ENCODE data around the gene NCOA5. TPM values are rescaled to one million over a fixed set of nuclear protein-coding genes. Genes with fewer than 3 reads are reported as not detected.

The NCOA5 gene
- total and polyA plus RNA-seq, 7 experiments from 2014 or later, result 15.7 to 47.6 (median 39.4) TPM

DNA sequence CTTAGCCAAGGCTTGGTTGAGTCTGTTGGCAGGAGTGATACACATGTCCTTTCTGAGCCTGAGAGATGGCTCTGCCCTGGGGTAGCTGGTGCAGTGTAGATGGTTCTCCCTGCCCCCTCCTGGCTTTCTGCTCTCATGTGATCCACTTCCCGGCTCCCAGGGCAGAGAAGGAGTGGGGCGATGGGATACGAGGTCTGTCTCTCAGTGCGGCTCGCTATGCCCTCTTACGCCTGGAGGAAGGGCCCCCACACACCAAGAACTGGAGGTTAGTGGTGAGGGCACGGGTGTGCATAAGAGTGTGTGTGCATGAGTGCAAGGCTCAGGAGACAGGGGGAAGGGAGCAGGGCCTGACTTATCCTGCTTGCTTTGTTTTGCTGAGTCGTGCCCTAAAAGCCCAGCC lies 41.9 kb downstream of the NCOA5 start:
- intact Hi-C loops (cut with micrococcal nuclease), result no loop called here
- ATAC-seq, result no peak

GRCh38 chr20:46046588-46047310 lies 43.0 kb downstream of the NCOA5 start:
- CTCF ChIA-PET, result no interaction called here
- peaks cover 7 to 54% (median 43%) of the 10 kb centered on the region in 5 donors for H3K27me3 Mint-ChIP-seq
- no peaks in the 10 kb centered on the region for H3K4me1 ChIP-seq (ENCODE audit: control insufficient read depth in 2 of 2, insufficient read depth in 2 of 2, low read length in 2 of 2)

More for the DNA sequence above, 41.9 kb downstream of the NCOA5 start:
- Histone ChIP-seq H3K27ac (ENCODE audit: low read depth, low read length) (no peak overlapping the region), H3K4me1 (ENCODE audit: control insufficient read depth in 2 of 2, insufficient read depth in 2 of 2, low read length in 2 of 2) (no peaks in the 10 kb centered on the region), H3K9me3 (ENCODE audit: control insufficient read depth in 2 of 3, low read length in 3 of 3) (no peaks in the 10 kb centered on the region), H3K36me3 (ENCODE audit: control insufficient read depth in 2 of 3, insufficient read depth in 3 of 3, low read length in 3 of 3) (no peaks in the 10 kb centered on the region), H3K27me3 (ENCODE audit: control insufficient read depth in 2 of 2, insufficient read depth in 2 of 2, low read length in 2 of 2) (no peaks in the 10 kb centered on the region), H3K4me3 (ENCODE audit: low read length) (no peak overlapping the region)
- H3K4me3 Mint-ChIP-seq, result no peak overlapping the region
- CTCF ChIA-PET, result no interaction called here
- DNase-seq, result no peak
- H3K27me3 Mint-ChIP-seq, result peaks cover 7 to 43% (median 32%) of the 10 kb centered on the region in 5 donors
- H3K9me3 Mint-ChIP-seq, result peaks cover 0 to 2% (median 0%) of the 10 kb centered on the region in 11 donors
- POLR2A ChIA-PET, result no interaction called here
- H3K4me1 Mint-ChIP-seq, result no peaks in the 10 kb centered on the region
- H3K27ac Mint-ChIP-seq, result no peak overlapping the region
- peaks cover 0 to 4% (median 0%) of the 10 kb centered on the region in 5 donors for H3K36me3 Mint-ChIP-seq

DNA sequence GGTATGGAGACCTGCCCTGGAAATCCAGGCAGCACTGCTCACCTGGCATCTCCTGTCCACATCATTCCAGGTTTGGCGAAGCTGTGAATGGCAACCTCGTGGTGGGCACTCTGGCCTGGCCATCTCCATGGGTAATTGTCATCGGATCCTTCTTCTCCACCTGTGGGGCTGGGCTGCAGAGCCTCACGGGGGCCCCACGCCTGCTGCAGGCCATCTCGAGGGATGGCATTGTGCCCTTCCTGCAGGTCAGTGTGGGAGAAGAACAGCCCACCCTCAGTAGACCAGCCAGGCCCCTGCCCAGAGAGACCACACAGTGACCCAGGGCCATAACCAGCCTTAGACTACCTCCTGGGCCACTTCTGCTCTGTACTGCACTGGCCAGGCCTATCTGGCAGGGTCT lies 44.9 kb downstream of the NCOA5 start:
- ChIA-PET POLR2A (no interaction called here), CTCF (interaction anchor here (0.7 kb wide), 1 partner anchor 44 kb away, joined by 3 read pairs; no protein-coding TSS in a partner anchor)
- peaks cover 0 to 7% (median 2%) of the 10 kb centered on the region in 11 donors for H3K9me3 Mint-ChIP-seq
- H3K4me3 ChIP-seq (ENCODE audit: low read length), result no peak overlapping the region
- H3K4me1 ChIP-seq (ENCODE audit: control insufficient read depth in 2 of 2, insufficient read depth in 2 of 2, low read length in 2 of 2), result no peaks in the 10 kb centered on the region
- no peaks in the 10 kb centered on the region for H3K36me3 ChIP-seq (ENCODE audit: control insufficient read depth in 2 of 3, insufficient read depth in 3 of 3, low read length in 3 of 3)
- no peaks in the 10 kb centered on the region for H3K9me3 ChIP-seq (ENCODE audit: control insufficient read depth in 2 of 3, low read length in 3 of 3)
- H3K4me3 Mint-ChIP-seq, result no peak overlapping the region
- H3K27ac Mint-ChIP-seq, result no peak overlapping the region
- intact Hi-C loops (cut with micrococcal nuclease), result no loop called here
- no peaks in the 10 kb centered on the region for H3K4me1 Mint-ChIP-seq
- no peak overlapping the region for H3K27ac ChIP-seq (ENCODE audit: low read depth, low read length)
- no peak for DNase-seq
- peaks cover 6 to 70% (median 51%) of the 10 kb centered on the region in 5 donors for H3K27me3 Mint-ChIP-seq
- no peaks in the 10 kb centered on the region for H3K27me3 ChIP-seq (ENCODE audit: control insufficient read depth in 2 of 2, insufficient read depth in 2 of 2, low read length in 2 of 2)
- H3K36me3 Mint-ChIP-seq, result peaks cover 0 to 5% (median 0%) of the 10 kb centered on the region in 5 donors
- no peak for ATAC-seq

More at GRCh38 chr20:46046588-46047310, 43.0 kb downstream of the NCOA5 start:
- Histone ChIP-seq H3K9me3 (ENCODE audit: control insufficient read depth in 2 of 3, low read length in 3 of 3) (no peaks in the 10 kb centered on the region), H3K36me3 (ENCODE audit: control insufficient read depth in 2 of 3, insufficient read depth in 3 of 3, low read length in 3 of 3) (no peaks in the 10 kb centered on the region), H3K27me3 (ENCODE audit: control insufficient read depth in 2 of 2, insufficient read depth in 2 of 2, low read length in 2 of 2) (no peaks in the 10 kb centered on the region), H3K4me3 (ENCODE audit: low read length) (no peak overlapping the region), H3K27ac (ENCODE audit: low read depth, low read length) (no peak overlapping the region)
- POLR2A ChIA-PET, result no interaction called here
- intact Hi-C loops (cut with micrococcal nuclease), result no loop called here
- no peak for DNase-seq
- Mint-ChIP-seq H3K36me3 (peaks cover 0 to 4% (median 0%) of the 10 kb centered on the region in 5 donors), H3K27ac (no peak overlapping the region), H3K4me3 (no peak overlapping the region), H3K9me3 (peaks cover 0 to 2% (median 0%) of the 10 kb centered on the region in 11 donors), H3K4me1 (no peaks in the 10 kb centered on the region)
- no peak for ATAC-seq

- Histone ChIP-seq H3K4me3 (ENCODE audit: low read length) (no peak overlapping the region), H3K27ac (ENCODE audit: low read depth, low read length) (no peak overlapping the region), H3K36me3 (ENCODE audit: control insufficient read depth in 2 of 3, insufficient read depth in 3 of 3, low read length in 3 of 3) (no peaks in the 10 kb centered on the region), H3K4me1 (ENCODE audit: control insufficient read depth in 2 of 2, insufficient read depth in 2 of 2, low read length in 2 of 2) (no peaks in the 10 kb centered on the region), H3K27me3 (ENCODE audit: control insufficient read depth in 2 of 2, insufficient read depth in 2 of 2, low read length in 2 of 2) (no peaks in the 10 kb centered on the region), H3K9me3 (ENCODE audit: control insufficient read depth in 2 of 3, low read length in 3 of 3) (no peaks in the 10 kb centered on the region)
- Mint-ChIP-seq H3K4me3 (no peak overlapping the region), H3K27me3 (peaks cover 3 to 65% (median 51%) of the 10 kb centered on the region in 5 donors), H3K36me3 (peaks cover 0 to 5% (median 0%) of the 10 kb centered on the region in 5 donors), H3K27ac (no peak overlapping the region), H3K4me1 (no peaks in the 10 kb centered on the region), H3K9me3 (peaks cover 0 to 7% (median 2%) of the 10 kb centered on the region in 11 donors)
- ATAC-seq (no peak), DNase-seq (no peak)
- ChIA-PET CTCF (interaction anchor here (0.8 kb wide), 1 partner anchor 29 kb away, joined by 3 read pairs; no protein-coding TSS in a partner anchor), POLR2A (no interaction called here)
- intact Hi-C loops (cut with micrococcal nuclease), result no loop called here
Observed at GRCh38 chr20:46043556-46043955, 46.2 kb downstream of the NCOA5 start.

DNA sequence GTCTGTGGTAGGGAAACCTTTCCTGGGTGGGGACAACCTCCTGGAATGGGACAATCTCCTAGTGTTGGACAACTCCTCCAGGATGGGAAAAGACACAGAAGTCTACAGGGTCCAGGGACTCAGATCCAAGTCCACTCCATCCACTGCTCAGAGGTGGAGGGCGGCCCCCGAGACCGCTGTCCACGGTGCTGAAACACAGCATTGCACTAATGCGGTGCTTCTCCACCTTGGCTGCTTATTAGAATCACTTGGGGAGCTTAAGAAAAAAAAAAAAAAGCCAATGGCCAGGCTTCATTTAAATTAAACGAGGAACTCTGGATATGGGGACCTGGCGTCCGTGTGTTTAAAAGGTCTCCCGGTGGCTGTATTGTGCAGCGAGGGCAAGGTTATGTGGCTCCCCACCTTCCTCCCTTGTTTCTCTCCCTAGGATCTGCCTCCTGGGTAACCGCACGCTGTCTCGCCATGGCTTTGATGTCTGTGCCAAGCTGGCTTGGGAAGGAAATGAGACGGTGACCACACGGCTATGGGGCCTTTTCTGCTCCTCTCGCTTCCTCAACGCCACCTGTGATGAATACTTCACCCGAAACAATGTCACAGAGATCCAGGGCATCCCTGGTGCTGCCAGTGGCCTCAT lies 48.7 kb downstream of the NCOA5 start:
- peaks cover 0 to 7% (median 3%) of the 10 kb centered on the region in 11 donors for H3K9me3 Mint-ChIP-seq
- H3K4me3 Mint-ChIP-seq, result no peak overlapping the region
- Histone ChIP-seq H3K4me1 (ENCODE audit: control insufficient read depth in 2 of 2, insufficient read depth in 2 of 2, low read length in 2 of 2) (no peaks in the 10 kb centered on the region), H3K27ac (ENCODE audit: low read depth, low read length) (no peak overlapping the region), H3K27me3 (ENCODE audit: control insufficient read depth in 2 of 2, insufficient read depth in 2 of 2, low read length in 2 of 2) (no peaks in the 10 kb centered on the region), H3K9me3 (ENCODE audit: control insufficient read depth in 2 of 3, low read length in 3 of 3) (no peaks in the 10 kb centered on the region), H3K4me3 (ENCODE audit: low read length) (no peak overlapping the region), H3K36me3 (ENCODE audit: control insufficient read depth in 2 of 3, insufficient read depth in 3 of 3, low read length in 3 of 3) (no peaks in the 10 kb centered on the region)
- ChIA-PET POLR2A (no interaction called here), CTCF (no interaction called here)
- H3K36me3 Mint-ChIP-seq, result peaks cover 0 to 5% (median 0%) of the 10 kb centered on the region in 5 donors
- intact Hi-C loops (cut with micrococcal nuclease), result loop anchor here in 1 of 2 donors (2.0 kb wide), 1 partner anchor 18 kb away; no protein-coding TSS in a partner anchor
- no peak overlapping the region for H3K27ac Mint-ChIP-seq
- H3K27me3 Mint-ChIP-seq, result peaks cover 5 to 59% (median 55%) of the 10 kb centered on the region in 5 donors
- peak; percentile 52 for ATAC-seq
- peak in 7 of 9 donors; percentile 17 to 64 (median 27) for DNase-seq
- H3K4me1 Mint-ChIP-seq, result no peaks in the 10 kb centered on the region

GRCh38 chr20:46037036-46037435 lies 52.7 kb downstream of the NCOA5 start:
- Mint-ChIP-seq H3K4me3 (no peak overlapping the region), H3K27me3 (peaks cover 29 to 68% (median 62%) of the 10 kb centered on the region in 5 donors), H3K4me1 (no peaks in the 10 kb centered on the region), H3K27ac (no peak overlapping the region), H3K36me3 (peaks cover 0 to 5% (median 0%) of the 10 kb centered on the region in 5 donors), H3K9me3 (peaks cover 0 to 8% (median 4%) of the 10 kb centered on the region in 11 donors)
- Histone ChIP-seq H3K9me3 (ENCODE audit: control insufficient read depth in 2 of 3, low read length in 3 of 3) (no peaks in the 10 kb centered on the region), H3K4me1 (ENCODE audit: control insufficient read depth in 2 of 2, insufficient read depth in 2 of 2, low read length in 2 of 2) (no peaks in the 10 kb centered on the region), H3K4me3 (ENCODE audit: low read length) (no peak overlapping the region), H3K27me3 (ENCODE audit: control insufficient read depth in 2 of 2, insufficient read depth in 2 of 2, low read length in 2 of 2) (peaks cover 0 to 15% of the 10 kb centered on the region in 2 donors), H3K36me3 (ENCODE audit: control insufficient read depth in 2 of 3, insufficient read depth in 3 of 3, low read length in 3 of 3) (no peaks in the 10 kb centered on the region), H3K27ac (ENCODE audit: low read depth, low read length) (no peak overlapping the region)
- ATAC-seq (no peak), DNase-seq (no peak)
- ChIA-PET CTCF (no interaction called here), POLR2A (no interaction called here)
- intact Hi-C loops (cut with micrococcal nuclease), result no loop called here

All from naive thymus-derived CD4-positive, alpha-beta T cell (primary cell).